ENCODE measurements around the gene ST8SIA1.

DNA sequence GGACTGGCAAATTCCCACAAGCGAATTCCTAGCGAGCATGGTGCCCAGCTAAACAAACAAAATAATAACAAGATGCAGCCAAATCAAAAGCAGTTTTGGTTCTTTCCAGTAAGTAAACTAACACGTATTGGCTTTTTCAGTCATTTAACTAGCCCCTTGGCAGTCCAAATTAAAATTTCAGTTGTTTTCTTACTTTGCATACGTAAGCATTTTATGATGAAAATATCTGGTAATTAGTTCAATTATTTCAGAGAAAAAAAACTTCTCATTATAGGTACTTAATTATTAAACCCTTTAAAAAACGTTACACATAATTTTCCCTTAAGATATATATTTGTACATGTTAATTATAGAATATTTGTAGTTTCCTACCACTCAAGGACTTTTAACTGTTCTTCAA, 70.1 kb downstream of the ST8SIA1 start:
- TF ChIP-seq, protein P1, sequence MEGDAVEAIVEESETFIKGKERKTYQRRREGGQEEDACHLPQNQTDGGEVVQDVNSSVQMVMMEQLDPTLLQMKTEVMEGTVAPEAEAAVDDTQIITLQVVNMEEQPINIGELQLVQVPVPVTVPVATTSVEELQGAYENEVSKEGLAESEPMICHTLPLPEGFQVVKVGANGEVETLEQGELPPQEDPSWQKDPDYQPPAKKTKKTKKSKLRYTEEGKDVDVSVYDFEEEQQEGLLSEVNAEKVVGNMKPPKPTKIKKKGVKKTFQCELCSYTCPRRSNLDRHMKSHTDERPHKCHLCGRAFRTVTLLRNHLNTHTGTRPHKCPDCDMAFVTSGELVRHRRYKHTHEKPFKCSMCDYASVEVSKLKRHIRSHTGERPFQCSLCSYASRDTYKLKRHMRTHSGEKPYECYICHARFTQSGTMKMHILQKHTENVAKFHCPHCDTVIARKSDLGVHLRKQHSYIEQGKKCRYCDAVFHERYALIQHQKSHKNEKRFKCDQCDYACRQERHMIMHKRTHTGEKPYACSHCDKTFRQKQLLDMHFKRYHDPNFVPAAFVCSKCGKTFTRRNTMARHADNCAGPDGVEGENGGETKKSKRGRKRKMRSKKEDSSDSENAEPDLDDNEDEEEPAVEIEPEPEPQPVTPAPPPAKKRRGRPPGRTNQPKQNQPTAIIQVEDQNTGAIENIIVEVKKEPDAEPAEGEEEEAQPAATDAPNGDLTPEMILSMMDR (IDR thresholded peaks at IDR 0.05 in 8 of 11, conservative IDR thresholded peaks at IDR 0.05 in 3 of 11), result no peak
- TF ChIP-seq POLR2AphosphoS5 (IDR thresholded peaks at IDR 0.05), result no peak
